ENCODE data around the gene BMAL2.

The BMAL2 gene

DNA sequence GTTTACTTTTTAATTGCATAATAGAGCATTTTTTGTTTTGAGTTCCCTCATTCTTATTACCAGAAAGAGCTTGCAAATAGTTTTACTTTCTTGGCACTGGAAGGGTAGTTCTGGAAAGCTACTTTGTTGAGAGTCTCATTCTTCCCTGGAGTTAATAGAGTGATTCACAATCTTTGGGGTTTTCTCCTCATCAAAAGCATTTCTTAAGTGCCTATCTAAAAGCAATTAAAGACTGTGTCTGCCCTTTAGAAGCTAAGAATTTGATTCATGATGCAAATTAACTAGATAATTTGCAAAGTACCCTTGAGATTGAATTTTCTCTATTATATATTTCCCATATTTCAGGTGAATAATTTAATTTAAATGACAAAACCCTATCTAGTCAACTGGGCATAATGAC lies 8.1 kb upstream of the BMAL2 start:
- FAIRE-seq (no peak), DNase-seq (ENCODE audit: low spot score) (no peak)

DNA sequence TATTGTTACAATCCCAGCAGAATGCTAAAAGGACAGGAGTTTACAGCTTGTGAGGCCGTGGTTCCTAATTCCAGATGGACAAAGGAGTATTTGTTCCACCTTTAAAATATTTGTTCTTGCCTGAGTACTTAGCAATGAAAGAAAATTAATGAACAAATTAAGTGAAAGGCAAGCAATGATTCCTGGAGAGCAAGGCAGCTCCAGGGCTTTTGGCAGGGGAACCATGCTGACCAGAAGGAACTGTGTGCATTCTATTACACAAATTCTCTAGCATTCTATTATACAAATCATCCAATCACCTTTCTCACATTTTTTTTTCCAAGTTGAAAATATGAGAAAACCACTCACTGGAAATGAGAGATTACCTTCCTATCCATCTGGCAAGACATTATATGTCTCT lies 1.8 kb upstream of the BMAL2 start:
- FAIRE-seq (no peak), DNase-seq (ENCODE audit: low spot score) (no peak)

- DNase-seq (ENCODE audit: low spot score) (peak; percentile 87), FAIRE-seq (peak; percentile 92)
Observed at GRCh38 chr12:27331291-27331926, 1.2 kb upstream of the BMAL2 start.

DNA sequence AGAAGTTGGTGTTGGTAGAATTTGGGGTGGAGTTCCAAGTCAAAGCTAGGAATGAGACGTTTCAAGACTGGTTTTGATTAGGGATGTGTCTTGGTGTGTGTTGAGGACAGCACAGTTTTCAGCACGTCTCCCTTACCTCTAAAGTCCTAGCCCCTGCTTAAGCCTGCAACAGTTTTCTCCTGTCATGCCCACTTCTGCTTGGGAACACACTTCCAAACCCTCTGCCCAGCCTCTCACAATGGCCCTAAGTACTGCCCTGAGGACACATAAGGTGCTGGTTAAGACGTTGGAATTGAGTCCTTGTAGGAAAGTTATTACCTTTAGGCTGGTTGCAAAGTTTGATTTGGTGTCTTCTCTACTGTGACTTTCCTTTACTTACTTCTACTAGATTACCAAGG lies 710 bp upstream of the BMAL2 start:
- no peak for DNase-seq (ENCODE audit: low spot score)

GRCh38 chr12:27332407-27332713 lies 276 bp upstream of the BMAL2 start:
- no peak for DNase-seq (ENCODE audit: low spot score)
- no peak for FAIRE-seq

More for the DNA sequence above, 710 bp upstream of the BMAL2 start:
- FAIRE-seq: no peak

GRCh38 chr12:27333403-27334009 lies 870 bp downstream of the BMAL2 start:
- FAIRE-seq: no peak
- peak; percentile 40 for DNase-seq (ENCODE audit: low spot score)

GRCh38 chr12:27334042-27334720 lies 1.5 kb downstream of the BMAL2 start:
- FAIRE-seq: peak; percentile 71
- DNase-seq (ENCODE audit: low spot score): no peak

GRCh38 chr12:27334721-27335082 lies 2.1 kb downstream of the BMAL2 start:
- FAIRE-seq (no peak), DNase-seq (ENCODE audit: low spot score) (no peak)

- FAIRE-seq: no peak
- no peak for DNase-seq (ENCODE audit: low spot score)
Observed at GRCh38 chr12:27335364-27336281, 3.0 kb downstream of the BMAL2 start.

DNA sequence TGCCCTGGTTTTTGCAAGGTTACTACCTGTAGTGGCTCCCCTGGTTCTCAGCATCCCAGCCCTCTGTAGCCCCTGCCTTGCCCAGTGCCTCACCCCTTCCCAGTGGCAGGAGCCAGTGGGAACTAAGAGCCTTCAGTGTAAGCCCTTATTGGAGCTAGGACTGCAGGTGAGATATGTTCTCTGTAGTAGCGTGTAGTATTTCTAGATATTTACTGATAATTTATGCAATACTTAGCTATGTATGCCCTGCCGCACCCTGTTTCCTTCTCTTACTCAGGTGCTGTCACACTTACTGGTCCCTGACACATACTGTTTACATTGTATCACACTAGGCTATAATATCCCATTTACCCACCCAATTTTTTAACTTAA lies 3.6 kb downstream of the BMAL2 start:
- DNase-seq (ENCODE audit: low spot score) (no peak), FAIRE-seq (no peak)

- DNase-seq (ENCODE audit: low spot score) (no peak), FAIRE-seq (no peak)
Observed at GRCh38 chr12:27337376-27337775, 4.7 kb downstream of the BMAL2 start.

DNA sequence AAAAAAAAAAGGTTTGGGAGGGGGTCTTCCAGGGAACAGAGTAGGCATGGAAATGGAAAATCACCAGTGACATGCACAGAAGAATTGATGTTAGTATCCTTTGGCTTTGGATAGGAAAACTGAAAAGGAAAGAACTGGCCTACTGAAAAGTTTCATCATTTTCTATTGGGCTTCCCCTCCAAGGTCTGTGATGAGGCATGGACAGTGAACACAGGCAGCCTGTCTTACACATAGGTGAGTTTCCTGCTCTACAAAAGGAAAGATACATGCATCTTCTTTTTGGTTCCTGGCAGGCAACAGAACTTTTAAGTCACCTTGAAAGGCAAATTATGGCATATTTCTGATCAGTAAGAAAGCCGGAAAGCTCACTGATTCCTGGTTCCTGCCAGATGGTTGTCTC lies 5.8 kb downstream of the BMAL2 start:
- no peak for DNase-seq (ENCODE audit: low spot score)
- no peak for FAIRE-seq

GRCh38 chr12:27340971-27341370 lies 8.3 kb downstream of the BMAL2 start:
- FAIRE-seq (no peak), DNase-seq (ENCODE audit: low spot score) (no peak)

DNA sequence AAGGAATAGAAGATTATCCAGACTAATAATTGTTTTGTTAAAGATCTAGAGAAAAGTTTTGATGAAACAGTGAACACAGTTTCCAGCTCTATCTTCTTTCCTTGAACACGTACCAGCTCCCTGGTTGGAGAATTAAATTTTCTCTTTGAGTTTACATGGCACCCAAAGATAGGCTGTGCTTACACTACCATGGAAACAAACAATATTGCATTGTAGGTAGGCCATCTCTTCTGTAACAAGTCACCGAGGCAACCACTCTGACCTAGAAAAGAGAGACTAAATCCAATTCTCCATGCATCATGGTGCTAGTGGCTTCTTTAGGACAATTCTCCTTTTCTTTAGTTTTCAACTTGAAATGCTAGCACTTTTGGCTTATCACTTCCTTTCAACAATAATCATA lies 9.9 kb downstream of the BMAL2 start:
- DNase-seq (ENCODE audit: low spot score) (peak; percentile 38), FAIRE-seq (no peak)

GRCh38 chr12:27343255-27344000 lies 10.8 kb downstream of the BMAL2 start:
- DNase-seq (ENCODE audit: low spot score): peak; percentile 95
- FAIRE-seq: peak; percentile 97

GRCh38 chr12:27344246-27344645 lies 11.6 kb downstream of the BMAL2 start:
- DNase-seq (ENCODE audit: low spot score): no peak
- FAIRE-seq: no peak

- FAIRE-seq (no peak), DNase-seq (ENCODE audit: low spot score) (no peak)
Observed at GRCh38 chr12:27344760-27345159, 12.1 kb downstream of the BMAL2 start.

GRCh38 chr12:27345376-27345775 lies 12.7 kb downstream of the BMAL2 start:
- FAIRE-seq: no peak
- no peak for DNase-seq (ENCODE audit: low spot score)

- FAIRE-seq: no peak
- DNase-seq (ENCODE audit: low spot score): no peak
Observed at GRCh38 chr12:27347779-27348178, 15.1 kb downstream of the BMAL2 start.

DNA sequence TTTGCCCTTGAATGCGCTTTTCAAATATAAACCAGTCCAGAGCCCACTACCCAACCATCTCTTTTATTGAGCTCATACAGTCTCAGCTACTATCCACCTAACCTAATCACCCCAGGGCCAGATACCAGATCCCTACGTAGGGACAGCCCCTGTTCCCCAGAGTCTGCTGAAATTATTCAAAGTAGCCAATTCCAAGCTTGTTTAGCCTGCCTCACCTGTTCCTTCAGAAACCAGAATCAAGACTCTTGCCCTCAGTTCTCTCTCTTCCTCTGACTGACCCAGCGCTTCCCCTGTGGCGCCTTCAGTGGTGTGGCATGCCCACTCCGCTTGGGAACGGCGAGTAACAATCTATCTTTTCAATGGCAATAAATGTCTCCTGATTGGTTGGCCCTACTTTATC lies 18.8 kb downstream of the BMAL2 start:
- FAIRE-seq (no peak), DNase-seq (ENCODE audit: low spot score) (no peak)

DNA sequence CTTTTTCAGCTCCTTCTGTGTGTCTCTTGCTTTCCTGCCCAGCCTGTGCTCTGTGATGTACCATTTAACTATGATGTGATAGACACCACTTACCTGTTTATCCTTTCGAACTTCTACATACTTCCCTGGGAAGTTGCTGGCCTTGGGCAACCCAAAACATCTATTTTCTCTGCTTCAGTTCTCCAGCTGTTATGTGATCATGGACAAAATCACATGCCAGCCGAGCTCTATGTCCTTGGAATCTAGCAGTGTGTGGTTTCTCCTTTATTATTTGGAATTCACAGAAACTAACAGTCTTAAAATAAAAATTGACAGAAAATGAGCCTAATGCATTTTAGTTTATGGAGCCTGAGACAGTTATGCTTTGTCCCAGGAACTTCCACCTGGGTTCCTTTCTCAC lies 22.9 kb downstream of the BMAL2 start:
- FAIRE-seq (no peak), DNase-seq (ENCODE audit: low spot score) (no peak)
